NCI-H1417 (cell line): ENCODE results near the gene RNF150.
"Not testable (repeated sequence)": the region's sequence is repeated elsewhere in the genome, so short reads cannot be mapped to it uniquely, and the experiment has no call there.

Experiments
- DNase-seq, 3 experiments: peaks; one replicate each; lab custom pipeline; 2025; lab: John Stamatoyannopoulos, UW

Gene RNF150

GRCh38 chr4:140820520-140820919, 312.7 kb downstream of the RNF150 start:
- not testable (repeated sequence) for DNase-seq

- no peak for DNase-seq
These were observed 313.7 kb downstream of the RNF150 start for GRCh38 chr4:140819610-140820009.

GRCh38 chr4:140818433-140818832, 314.8 kb downstream of the RNF150 start:
- no peak for DNase-seq

DNA sequence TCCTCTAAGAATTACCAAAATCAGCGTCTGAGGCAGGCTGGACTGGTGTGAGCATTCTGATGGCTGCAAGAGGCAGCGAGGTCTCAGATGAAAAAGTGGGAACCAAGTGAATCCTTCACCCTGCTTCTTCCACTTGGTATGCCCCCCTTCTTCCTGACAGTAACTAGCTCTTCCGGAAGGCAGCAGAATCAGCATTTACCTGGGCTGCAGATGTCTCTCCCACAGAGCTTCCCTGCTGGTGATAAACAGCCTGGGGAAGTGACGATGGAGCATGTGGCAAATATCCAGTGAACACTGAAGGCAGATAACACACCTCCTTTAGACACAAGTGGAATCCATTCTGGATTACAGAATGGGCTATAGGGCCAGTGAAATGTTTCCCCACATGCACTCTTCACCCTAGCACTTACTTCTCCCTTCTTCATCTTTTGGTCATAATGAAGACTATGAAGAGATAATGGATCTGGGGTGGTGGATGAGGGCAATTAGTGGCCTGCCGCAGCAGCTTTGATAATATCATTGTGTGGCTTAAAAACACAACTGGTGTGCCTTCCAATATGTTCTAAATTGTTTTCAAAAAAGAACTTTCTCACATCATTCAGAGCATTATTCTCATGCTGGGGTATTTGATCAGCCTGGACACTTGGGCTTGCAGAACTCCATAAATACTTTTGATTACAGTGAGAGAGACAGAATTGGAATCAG, 316.3 kb downstream of the RNF150 start:
- DNase-seq, result peak in 1 of 3 experiments; percentile 4

DNA sequence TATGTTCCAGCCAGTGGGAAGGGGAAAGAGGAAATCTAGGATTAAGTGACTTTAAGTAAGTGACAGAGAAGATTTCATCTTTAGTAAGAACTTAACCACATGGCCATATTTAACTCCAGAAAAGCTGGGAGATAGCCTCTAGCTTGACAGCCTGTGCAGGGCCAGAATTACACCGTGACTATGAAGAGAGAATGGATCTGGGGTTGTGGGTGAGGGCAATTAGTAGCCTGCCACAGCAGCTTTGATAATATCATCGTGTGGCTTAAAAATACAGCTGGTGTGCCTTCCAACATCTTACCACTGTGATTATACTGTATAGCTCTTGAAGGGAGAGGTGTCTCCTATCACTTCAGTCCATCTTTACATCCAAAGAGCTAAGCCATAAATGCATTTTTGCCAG, 319.5 kb downstream of the RNF150 start:
- DNase-seq, result no peak

GRCh38 chr4:140812916-140813315, 320.4 kb downstream of the RNF150 start:
- DNase-seq, result no peak

DNA sequence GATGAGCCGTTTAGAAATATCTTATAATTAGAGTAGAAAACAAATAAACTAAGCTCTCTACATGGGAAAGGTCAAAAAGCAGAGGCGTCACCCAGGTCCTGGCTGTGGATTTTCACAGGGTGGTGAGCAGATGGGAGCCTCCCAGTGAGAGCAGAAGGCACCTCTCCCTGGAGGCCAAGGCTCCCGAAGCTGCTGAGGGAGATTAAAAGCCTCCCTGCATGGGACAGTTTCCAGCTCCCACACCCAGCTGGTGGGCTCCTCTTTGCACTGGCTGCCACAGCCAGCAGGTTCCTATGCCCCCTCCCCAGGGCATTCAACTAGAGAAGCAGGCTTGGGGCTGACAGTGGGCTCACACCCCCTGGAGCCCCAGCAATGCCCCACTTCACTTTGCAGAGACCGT, 321.8 kb downstream of the RNF150 start:
- DNase-seq, result no peak

DNA sequence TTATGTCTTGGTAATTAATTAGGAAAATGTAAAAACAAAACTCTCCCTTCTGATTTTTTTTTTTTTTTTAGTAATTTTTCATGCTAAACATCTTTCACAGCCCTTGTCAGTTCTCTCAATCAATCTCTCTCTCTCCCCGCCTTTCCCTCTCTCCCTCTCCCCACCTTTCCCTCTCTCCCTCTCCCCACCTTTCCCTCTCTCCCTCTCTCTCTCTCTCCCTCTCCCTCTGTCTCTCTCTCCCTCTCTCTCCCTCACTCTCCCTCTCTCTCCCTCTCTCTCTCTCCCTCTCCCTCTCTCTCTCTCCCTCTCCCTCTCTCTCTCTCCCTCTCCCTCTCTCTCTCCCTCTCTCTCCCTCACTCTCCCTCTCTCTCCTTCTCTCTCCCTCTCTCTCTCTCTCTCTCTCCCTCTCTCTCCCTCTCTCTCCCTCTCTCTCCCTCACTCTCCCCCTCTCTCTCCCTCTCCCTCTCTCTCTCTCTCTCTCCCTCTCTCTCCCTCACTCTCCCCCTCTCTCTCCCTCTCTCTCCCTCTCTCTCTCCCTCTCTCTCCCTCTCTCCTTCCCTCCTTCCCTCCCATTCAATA, 322.6 kb downstream of the RNF150 start:
- not testable (repeated sequence) for DNase-seq
